IPS-18a (cell line): ENCODE results near the gene PLA1A.

Source experiments
- H3K27ac ChIP-seq: one replicate; pipeline ENCODE4 v1.5.1; 2013; ENCODE audit warnings: low read length
- H3K27me3 ChIP-seq: one replicate; pipeline ENCODE4 v1.6.1; 2013; ENCODE audit warnings: mild to moderate bottlenecking, low read length; ENCODE audit not compliant: control insufficient read depth, insufficient read depth
- H3K36me3 ChIP-seq: one replicate; pipeline ENCODE4 v1.6.1; 2013; ENCODE audit warnings: low read depth, low read length; ENCODE audit not compliant: control insufficient read depth
- H3K4me1 ChIP-seq: one replicate; pipeline ENCODE4 v1.6.1; 2013; ENCODE audit warnings: low read depth, low read length; ENCODE audit not compliant: control insufficient read depth
- H3K4me3 ChIP-seq: one replicate; pipeline ENCODE4 v1.5.1; 2013; ENCODE audit warnings: low read length
- H3K9ac ChIP-seq: one replicate; pipeline ENCODE4 v1.6.1; 2013; ENCODE audit warnings: mild to moderate bottlenecking, low read length, moderate library complexity
- H3K9me3 ChIP-seq: one replicate; pipeline ENCODE4 v1.6.1; 2013; ENCODE audit warnings: low read depth, low read length; ENCODE audit not compliant: control insufficient read depth

Gene PLA1A

DNA sequence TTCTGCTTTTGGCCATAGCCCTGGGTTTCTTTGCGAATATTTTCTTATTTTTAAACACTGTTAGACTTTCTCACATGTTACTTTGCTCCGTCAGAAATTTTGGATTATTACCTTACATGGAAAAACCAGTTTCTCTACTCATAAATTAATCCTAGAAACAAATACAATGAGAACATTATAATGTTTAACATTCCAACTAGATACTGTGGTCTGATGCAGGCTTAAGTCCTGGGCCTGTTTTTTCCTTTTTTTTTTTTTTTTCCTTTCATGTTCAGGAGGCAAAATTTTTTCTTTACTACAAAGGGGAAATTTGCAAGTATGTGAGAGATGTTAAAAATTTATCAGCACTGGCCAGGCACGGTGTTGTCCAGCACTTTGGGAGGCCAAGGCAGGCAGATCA lies 33.8 kb downstream of the PLA1A start:
- H3K9me3 ChIP-seq = no peaks in the 10 kb centered on the region
- no peak overlapping the region for H3K27ac ChIP-seq
- H3K27me3 ChIP-seq = no peaks in the 10 kb centered on the region
- H3K9ac ChIP-seq = no peak overlapping the region
- H3K4me3 ChIP-seq = no peak overlapping the region
- no peaks in the 10 kb centered on the region for H3K36me3 ChIP-seq
- peaks cover 8% of the 10 kb centered on the region for H3K4me1 ChIP-seq

DNA sequence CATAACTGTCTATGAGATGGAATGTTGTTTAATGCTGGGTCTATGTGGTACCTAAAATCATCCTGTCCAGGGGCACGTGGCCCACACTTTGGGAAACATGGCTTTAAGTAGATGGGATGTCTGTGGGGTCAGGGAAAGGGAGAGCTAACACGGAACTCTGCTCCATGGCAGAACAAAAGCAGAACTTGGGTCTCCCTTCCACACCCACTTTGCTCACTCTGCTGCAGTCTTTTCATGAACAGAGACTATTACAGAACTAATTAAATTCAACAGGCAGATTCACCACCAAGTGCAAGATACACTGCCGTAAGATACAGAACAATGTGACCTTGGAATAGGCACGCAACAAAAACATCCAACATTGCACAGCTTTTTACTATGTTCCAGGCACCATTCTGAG lies 34.5 kb downstream of the PLA1A start:
- Histone ChIP-seq H3K9me3 (no peaks in the 10 kb centered on the region), H3K36me3 (no peaks in the 10 kb centered on the region), H3K4me1 (peaks cover 8% of the 10 kb centered on the region), H3K4me3 (no peak overlapping the region), H3K27me3 (no peaks in the 10 kb centered on the region), H3K27ac (no peak overlapping the region), H3K9ac (no peak overlapping the region)

DNA sequence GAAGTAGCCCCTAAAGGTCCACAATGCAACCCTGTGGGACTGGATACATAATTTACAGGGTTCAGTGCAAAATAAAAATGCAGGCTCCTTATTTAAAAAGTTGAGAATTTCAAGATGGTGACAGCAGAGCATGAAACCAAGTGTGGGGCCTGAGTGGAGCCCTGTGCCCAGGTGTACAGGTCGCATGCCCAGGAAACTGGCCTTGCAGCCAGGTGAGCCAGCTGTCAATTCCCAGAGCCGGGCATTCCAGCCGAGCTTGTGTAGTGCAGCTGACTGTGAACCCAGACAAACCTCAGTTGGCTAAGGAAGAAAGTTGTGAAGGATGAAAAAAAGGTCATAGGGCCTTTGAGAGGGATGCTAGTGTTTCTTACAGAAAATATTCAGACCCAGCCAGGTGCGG lies 35.1 kb downstream of the PLA1A start:
- Histone ChIP-seq H3K9me3 (no peaks in the 10 kb centered on the region), H3K4me1 (peaks cover 3% of the 10 kb centered on the region), H3K36me3 (no peaks in the 10 kb centered on the region), H3K27ac (no peak overlapping the region), H3K27me3 (no peaks in the 10 kb centered on the region), H3K9ac (no peak overlapping the region), H3K4me3 (no peak overlapping the region)

DNA sequence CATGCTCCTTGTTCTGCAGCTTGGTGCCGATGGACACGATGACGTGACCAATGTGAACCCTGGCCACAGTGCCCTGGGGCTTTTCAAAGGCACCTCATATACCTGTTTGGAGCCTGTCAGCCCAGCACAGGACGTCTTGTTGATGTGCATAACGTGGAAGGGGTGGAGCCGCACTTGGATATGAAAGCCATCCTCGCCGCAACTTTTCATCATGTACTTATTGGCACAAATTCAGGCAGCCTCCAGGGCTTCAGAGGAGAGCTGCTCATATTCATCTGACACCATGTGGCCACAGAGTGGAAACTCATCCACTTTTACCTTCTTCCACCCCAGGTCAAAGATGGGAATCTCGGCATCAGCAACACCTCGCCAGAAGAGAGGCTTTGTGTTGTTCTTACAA lies 38.0 kb downstream of the PLA1A start:
- no peak overlapping the region for H3K9ac ChIP-seq
- no peak overlapping the region for H3K27ac ChIP-seq
- H3K36me3 ChIP-seq = no peaks in the 10 kb centered on the region
- H3K4me1 ChIP-seq = no peaks in the 10 kb centered on the region
- H3K9me3 ChIP-seq = no peaks in the 10 kb centered on the region
- no peak overlapping the region for H3K4me3 ChIP-seq
- no peaks in the 10 kb centered on the region for H3K27me3 ChIP-seq

DNA sequence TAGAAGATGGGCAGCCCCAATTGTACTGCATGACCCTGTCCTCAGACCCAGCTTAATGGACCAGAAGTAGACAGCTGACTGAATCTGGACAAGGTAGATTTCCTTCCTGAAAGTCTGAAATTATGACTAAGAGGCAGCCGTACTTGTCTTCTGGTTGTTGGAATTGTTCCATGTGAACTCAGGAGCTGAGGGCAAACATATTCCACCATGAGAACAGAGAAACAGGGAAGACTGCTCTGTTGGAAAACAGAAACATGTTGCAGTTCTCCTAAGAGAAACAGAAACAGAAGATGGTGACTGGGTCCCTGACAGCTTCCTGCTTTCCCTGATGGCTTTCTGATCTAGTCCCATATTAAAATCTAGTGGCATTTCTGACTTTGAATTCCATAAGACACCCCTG lies 38.6 kb downstream of the PLA1A start:
- H3K27ac ChIP-seq = no peak overlapping the region

DNA sequence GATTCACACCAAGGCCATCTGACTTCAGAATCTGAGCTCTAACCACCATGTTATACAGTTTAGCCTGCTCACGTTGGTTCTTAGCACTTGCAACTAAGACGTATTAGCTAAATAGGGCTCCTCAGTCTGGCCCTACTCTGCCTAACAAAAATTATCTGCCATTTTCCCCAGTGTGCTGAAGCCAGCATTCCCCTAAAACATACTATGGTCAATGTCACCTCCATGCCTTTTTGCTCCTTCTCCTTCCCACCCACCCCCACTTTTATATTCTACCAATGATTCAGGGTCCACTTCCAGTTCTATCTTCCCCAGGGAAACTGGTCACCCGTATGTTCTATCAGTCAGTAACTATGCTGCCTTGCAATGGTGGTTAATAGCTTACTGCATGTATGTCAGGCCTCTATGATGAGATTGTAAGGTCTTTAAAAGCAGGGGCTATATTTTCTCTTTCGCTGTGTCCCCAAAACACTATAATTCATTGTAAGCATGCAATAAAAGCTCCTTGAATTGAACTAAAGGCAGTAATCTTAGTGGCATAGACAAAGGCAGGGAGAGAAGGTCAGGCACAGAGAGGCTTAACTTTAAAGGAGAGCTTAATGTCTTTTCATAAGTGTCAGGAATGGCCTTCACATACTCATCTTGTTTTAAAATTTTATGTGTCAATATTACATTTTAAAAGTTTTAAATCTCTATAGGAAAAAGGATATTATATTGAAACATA lies 39.4 kb downstream of the PLA1A start:
- Histone ChIP-seq H3K4me1 (no peaks in the 10 kb centered on the region), H3K9ac (no peak overlapping the region), H3K36me3 (no peaks in the 10 kb centered on the region), H3K27ac (no peak overlapping the region), H3K27me3 (no peaks in the 10 kb centered on the region), H3K4me3 (no peak overlapping the region), H3K9me3 (no peaks in the 10 kb centered on the region)

More for the DNA sequence above, 38.6 kb downstream of the PLA1A start:
- no peak overlapping the region for H3K9ac ChIP-seq
- H3K27me3 ChIP-seq = no peaks in the 10 kb centered on the region
- H3K4me3 ChIP-seq = no peak overlapping the region
- no peaks in the 10 kb centered on the region for H3K4me1 ChIP-seq
- no peaks in the 10 kb centered on the region for H3K36me3 ChIP-seq
- H3K9me3 ChIP-seq = no peaks in the 10 kb centered on the region

- Histone ChIP-seq H3K27me3 (no peaks in the 10 kb centered on the region), H3K4me3 (no peak overlapping the region), H3K27ac (no peak overlapping the region), H3K9me3 (no peaks in the 10 kb centered on the region), H3K4me1 (no peaks in the 10 kb centered on the region), H3K9ac (no peak overlapping the region), H3K36me3 (no peaks in the 10 kb centered on the region)
Observed at GRCh38 chr3:119637679-119638477, 40.2 kb downstream of the PLA1A start.

DNA sequence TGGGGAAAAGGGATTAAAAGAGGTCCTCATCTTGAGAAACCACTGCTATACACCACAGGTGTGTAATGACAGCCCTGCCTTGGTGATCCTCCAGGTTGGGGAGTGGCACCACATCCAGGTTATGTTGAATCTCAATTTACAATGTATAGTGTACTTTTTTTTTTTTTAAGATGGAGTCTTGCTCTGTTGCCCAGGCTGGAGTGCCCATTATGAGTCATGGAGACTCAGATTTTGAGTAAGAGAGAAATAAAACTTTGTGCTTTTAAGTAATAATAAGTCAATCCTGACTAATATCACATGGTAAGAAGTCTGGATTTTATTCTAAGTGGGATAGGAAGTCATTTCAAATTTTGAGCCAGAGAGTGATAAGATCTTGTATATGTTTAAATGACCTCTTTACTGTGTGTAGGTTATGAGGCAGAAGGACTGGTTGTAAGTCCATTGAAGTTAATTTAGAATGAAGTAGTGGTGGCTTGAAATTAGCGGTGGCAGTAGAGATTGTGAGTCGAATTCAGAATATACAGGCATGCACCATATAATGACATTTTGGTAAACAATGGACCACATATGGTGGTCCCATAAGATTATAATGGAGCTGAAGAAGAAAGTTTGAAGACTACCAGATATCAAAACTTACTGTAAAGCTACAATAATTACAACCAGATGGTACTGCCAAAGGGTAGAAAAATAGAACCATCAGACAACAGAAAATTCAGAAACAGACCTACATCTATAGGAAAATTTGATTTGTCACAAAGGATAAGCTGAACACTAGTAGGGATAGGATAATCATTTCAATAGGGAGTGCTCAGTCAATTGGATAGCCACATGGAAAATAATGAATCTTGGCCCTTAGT lies 42.0 kb downstream of the PLA1A start:
- no peak overlapping the region for H3K4me3 ChIP-seq
- no peaks in the 10 kb centered on the region for H3K9me3 ChIP-seq
- no peak overlapping the region for H3K9ac ChIP-seq
- H3K4me1 ChIP-seq = no peaks in the 10 kb centered on the region
- no peaks in the 10 kb centered on the region for H3K27me3 ChIP-seq
- H3K27ac ChIP-seq = no peak overlapping the region
- no peaks in the 10 kb centered on the region for H3K36me3 ChIP-seq

GRCh38 chr3:119641416-119641815 lies 43.7 kb downstream of the PLA1A start:
- Histone ChIP-seq H3K4me1 (no peaks in the 10 kb centered on the region), H3K9me3 (no peaks in the 10 kb centered on the region), H3K4me3 (no peak overlapping the region), H3K27ac (no peak overlapping the region), H3K36me3 (no peaks in the 10 kb centered on the region), H3K27me3 (no peaks in the 10 kb centered on the region), H3K9ac (no peak overlapping the region)

DNA sequence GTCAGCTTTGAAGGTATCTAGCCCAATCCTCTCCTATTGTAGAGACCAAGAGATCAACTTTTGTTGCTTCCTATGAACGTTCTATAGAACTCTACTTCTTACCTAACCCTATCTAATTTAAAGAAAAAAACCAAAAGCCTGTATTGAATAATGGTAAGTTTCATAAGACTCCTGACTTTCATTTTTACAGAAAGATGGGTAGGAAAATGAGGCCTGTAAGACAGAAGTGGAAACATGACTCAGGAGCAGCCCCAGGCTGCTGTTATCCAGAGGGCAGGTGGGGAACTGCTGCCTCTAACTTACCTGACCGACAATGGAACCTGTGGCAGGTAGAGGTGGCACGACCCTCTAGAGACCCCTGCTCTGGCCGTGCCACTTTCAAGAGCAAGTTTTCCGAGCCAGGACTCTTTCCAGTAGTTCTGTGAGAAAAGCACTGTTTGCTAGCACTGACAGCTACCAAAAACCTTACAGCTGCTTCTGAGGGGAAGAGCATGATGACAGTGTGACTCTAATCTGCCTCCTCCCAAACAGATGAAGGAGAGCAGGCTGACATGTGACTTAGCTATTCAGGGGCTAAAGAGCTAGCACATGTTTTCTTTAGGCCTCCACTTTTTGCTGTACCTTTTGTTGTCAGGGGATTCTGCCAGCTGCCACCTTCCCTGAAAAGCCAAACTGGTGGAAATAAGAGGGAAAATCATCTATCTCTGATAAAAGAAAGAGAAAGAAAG lies 45.2 kb downstream of the PLA1A start:
- H3K27me3 ChIP-seq = no peaks in the 10 kb centered on the region
- peaks cover 7% of the 10 kb centered on the region for H3K4me1 ChIP-seq
- no peaks in the 10 kb centered on the region for H3K36me3 ChIP-seq
- no peaks in the 10 kb centered on the region for H3K9me3 ChIP-seq
- no peak overlapping the region for H3K9ac ChIP-seq
- H3K4me3 ChIP-seq = no peak overlapping the region
- no peak overlapping the region for H3K27ac ChIP-seq

DNA sequence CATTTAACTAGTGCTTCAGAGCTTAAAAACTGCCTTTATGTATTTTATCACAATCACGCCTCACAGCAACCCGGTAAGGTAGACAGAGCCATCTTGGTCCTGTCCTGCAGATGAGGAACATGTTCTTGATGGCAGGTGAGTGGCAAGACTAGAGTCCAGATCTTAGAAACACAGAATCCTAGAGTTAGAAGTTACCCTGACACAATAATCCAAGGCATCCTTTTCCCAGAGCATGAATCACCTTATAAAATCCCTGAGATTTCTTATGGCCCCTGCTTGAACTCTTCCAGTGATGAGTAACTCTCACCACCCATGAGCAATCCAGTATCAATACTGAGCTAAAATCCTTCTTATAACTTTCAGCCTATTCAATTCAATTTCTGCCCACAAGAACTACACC lies 45.8 kb downstream of the PLA1A start:
- Histone ChIP-seq H3K9ac (no peak overlapping the region), H3K36me3 (no peaks in the 10 kb centered on the region), H3K4me3 (no peak overlapping the region), H3K9me3 (no peaks in the 10 kb centered on the region), H3K27me3 (no peaks in the 10 kb centered on the region), H3K27ac (no peak overlapping the region), H3K4me1 (peaks cover 7% of the 10 kb centered on the region)
